Measurements from ENCODE around the gene SCT. TPM values are rescaled to one million over a fixed set of nuclear protein-coding genes. Genes with fewer than 3 reads are reported as not detected.
A peak's percentile ranks its signal among the peaks of the same experiment; 100 is the strongest.

SCT gene
- total RNA-seq, 1 donor from 2014 or later = not detected

- ATAC-seq = no peak
Measured at GRCh38 chr11:643849-644738, 17.1 kb upstream of the SCT start.

GRCh38 chr11:643366-643765 lies 16.4 kb upstream of the SCT start:
- no peak for ATAC-seq

GRCh38 chr11:641806-642370 lies 14.9 kb upstream of the SCT start:
- ATAC-seq = no peak

- no peak for ATAC-seq
Measured at GRCh38 chr11:640021-640706, 13.2 kb upstream of the SCT start.

- ATAC-seq = no peak
Measured at GRCh38 chr11:639332-639955, 12.5 kb upstream of the SCT start.

- no peak for ATAC-seq
Measured at GRCh38 chr11:638631-639331, 11.8 kb upstream of the SCT start.

GRCh38 chr11:637593-638521 lies 10.9 kb upstream of the SCT start:
- no peak for ATAC-seq

GRCh38 chr11:637333-637592 lies 10.3 kb upstream of the SCT start:
- no peak for ATAC-seq

- ATAC-seq = peak; percentile 31
Measured at GRCh38 chr11:636511-637332, 9.7 kb upstream of the SCT start, which contains the start of gene DRD4. Gene DRD4 (plus strand): TSS chr11:637269. CDS start chr11:637305, 36 bp downstream.

GRCh38 chr11:635945-636510 lies 9.0 kb upstream of the SCT start:
- ATAC-seq = no peak

GRCh38 chr11:630871-631270 lies 3.9 kb upstream of the SCT start:
- no peak for ATAC-seq

- ATAC-seq = no peak
Measured at GRCh38 chr11:629237-629583, 2.2 kb upstream of the SCT start.

- ATAC-seq = no peak
Measured at GRCh38 chr11:628056-628455, 1.1 kb upstream of the SCT start.

- ATAC-seq = no peak
Measured at GRCh38 chr11:627308-627576, 261 bp upstream of the SCT start.

GRCh38 chr11:625636-626268 lies 1.2 kb downstream of the SCT start:
- peak; percentile 9 for ATAC-seq

- peak; percentile 22 for ATAC-seq
Measured at GRCh38 chr11:624705-625635, 2.0 kb downstream of the SCT start, which contains the start of gene CDHR5. Gene CDHR5 (minus strand): TSS chr11:624955. CDS start chr11:624902, 53 bp downstream.

GRCh38 chr11:623999-624704 lies 2.8 kb downstream of the SCT start:
- ATAC-seq = peak; percentile 77

- no peak for ATAC-seq
Measured at GRCh38 chr11:623349-623869, 3.6 kb downstream of the SCT start.

Measured in esophagus mucosa (tissue), 1 donor.